ENCODE results near the gene ZNF649.

Gene ZNF649

DNA sequence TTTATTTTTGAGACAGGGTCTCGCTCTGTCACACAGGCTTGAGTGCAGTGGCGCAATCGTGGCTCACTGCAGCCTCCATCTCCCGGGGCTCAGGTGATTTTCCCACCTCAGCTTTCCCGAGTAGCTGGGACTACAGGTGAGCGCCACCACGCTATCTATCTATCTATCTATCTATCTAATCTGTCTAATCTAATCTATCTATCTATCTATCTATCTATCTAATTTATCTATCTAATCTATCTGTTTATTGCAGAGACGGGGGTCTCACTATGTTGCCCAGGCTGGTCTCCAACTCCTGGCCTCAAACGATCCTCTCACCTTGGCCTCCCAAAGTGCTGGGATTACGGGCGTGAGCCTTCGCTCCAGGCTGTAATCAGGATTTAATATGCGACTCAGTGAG is 23.0 kb upstream of the ZNF649 start:
- Histone ChIP-seq H3F3A (ENCODE audit: insufficient read depth) (no peaks in the 10 kb centered on the region), H3K9me3 (ENCODE audit: insufficient read depth, low read length) (peaks cover 22% of the 10 kb centered on the region), H3K27ac (ENCODE audit: low read depth, low read length) (no peak overlapping the region), H3K9me2 (replicated peaks; ENCODE audit: insufficient read depth, low read length) (no peaks in the 10 kb centered on the region), H3K9ac (ENCODE audit: low read length) (peak overlapping the region; percentile 46), H3K79me2 (ENCODE audit: insufficient read depth, low read length) (no peaks in the 10 kb centered on the region), H3K36me3 (ENCODE audit: low read length) (no peaks in the 10 kb centered on the region), H3K27me3 (ENCODE audit: low read length) (no peaks in the 10 kb centered on the region), H2AFZ (ENCODE audit: low read depth, low read length, severe bottlenecking) (no peak overlapping the region), H3K4me3 (ENCODE audit: insufficient read depth, low read length, poor library complexity, severe bottlenecking) (peak overlapping the region; percentile 45), H3K4me2 (ENCODE audit: low read depth, low read length, poor library complexity, severe bottlenecking) (peak overlapping the region; percentile 25), H4K20me1 (ENCODE audit: low read depth, low read length) (no peaks in the 10 kb centered on the region)
- TF ChIP-seq, protein P1, sequence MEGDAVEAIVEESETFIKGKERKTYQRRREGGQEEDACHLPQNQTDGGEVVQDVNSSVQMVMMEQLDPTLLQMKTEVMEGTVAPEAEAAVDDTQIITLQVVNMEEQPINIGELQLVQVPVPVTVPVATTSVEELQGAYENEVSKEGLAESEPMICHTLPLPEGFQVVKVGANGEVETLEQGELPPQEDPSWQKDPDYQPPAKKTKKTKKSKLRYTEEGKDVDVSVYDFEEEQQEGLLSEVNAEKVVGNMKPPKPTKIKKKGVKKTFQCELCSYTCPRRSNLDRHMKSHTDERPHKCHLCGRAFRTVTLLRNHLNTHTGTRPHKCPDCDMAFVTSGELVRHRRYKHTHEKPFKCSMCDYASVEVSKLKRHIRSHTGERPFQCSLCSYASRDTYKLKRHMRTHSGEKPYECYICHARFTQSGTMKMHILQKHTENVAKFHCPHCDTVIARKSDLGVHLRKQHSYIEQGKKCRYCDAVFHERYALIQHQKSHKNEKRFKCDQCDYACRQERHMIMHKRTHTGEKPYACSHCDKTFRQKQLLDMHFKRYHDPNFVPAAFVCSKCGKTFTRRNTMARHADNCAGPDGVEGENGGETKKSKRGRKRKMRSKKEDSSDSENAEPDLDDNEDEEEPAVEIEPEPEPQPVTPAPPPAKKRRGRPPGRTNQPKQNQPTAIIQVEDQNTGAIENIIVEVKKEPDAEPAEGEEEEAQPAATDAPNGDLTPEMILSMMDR (IDR thresholded peaks at IDR 0.05; ENCODE audit: insufficient read depth, low read length, poor library complexity, severe bottlenecking) = no peak
- TF ChIP-seq EZH2phosphoT487 (conservative IDR thresholded peaks at IDR 0.05; ENCODE audit: low read length) = no peak

DNA sequence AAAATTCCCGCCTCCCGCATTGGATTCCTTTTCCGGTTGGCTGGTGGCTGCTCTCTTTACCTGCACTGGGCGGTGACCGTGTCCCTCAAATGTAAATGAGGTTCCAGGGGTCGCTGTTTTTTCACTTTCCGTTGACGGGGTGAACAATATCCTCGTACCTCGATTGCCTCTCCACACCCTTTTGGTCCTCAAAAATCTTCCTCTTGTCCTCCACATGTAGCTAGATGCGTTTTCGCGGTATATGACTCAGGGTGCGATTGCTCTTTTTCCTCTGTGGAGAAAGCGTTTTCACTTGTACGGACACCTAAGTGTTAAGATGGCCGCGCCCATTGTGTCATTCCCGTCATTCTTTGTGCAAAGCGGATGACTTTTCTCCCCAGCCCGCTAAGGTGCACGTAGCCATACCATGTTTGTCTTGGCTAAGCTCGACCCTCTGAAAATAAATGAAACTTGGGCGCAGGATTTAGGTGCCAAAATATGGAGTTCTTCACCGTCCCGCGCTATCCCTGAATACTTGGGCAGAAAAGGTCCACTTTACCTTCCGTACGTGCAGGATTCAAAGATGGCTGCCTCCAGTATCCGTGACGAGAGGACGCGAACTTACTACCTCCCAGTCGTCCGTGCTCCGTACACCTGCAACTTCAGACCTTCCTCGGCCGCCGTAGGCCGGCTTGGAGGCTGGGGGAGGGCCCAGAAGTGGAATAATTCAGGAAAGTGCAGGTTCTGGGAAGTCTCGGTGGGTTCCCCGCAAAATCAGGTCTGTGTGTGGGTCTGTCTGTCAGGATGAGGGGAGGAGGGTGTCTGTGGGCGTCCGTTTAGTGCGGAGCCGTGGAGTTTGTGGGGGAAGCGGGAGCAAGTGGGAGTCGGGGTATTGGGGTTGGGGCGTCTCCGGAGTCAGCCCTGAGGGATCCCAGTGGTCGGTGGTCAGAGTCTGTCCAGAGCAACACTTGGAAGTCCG is 22.2 kb upstream of the ZNF649 start, which contains the start of gene ZNF613:
ZNF613 (plus strand) TSS at position 689 of the 958 bp plus-strand sequence. CDS start 8,749 bp downstream, outside the sequence.
- Histone ChIP-seq H3K9me2 (replicated peaks; ENCODE audit: insufficient read depth, low read length) (no peaks in the 10 kb centered on the region), H3K36me3 (ENCODE audit: low read length) (no peaks in the 10 kb centered on the region), H3K9ac (ENCODE audit: low read length) (peak within 1 kb of the TSS; percentile 46), H4K20me1 (ENCODE audit: low read depth, low read length) (no peaks in the 10 kb centered on the region), H3K27me3 (ENCODE audit: low read length) (no peaks in the 10 kb centered on the region), H3K9me3 (ENCODE audit: insufficient read depth, low read length) (peaks cover 30% of the 10 kb centered on the region), H3K79me2 (ENCODE audit: insufficient read depth, low read length) (no peaks in the 10 kb centered on the region), H2AFZ (ENCODE audit: low read depth, low read length, severe bottlenecking) (peak within 1 kb of the TSS; percentile 9), H3F3A (ENCODE audit: insufficient read depth) (no peaks in the 10 kb centered on the region), H3K27ac (ENCODE audit: low read depth, low read length) (no peak within 1 kb of the TSS), H3K4me2 (ENCODE audit: low read depth, low read length, poor library complexity, severe bottlenecking) (peak within 1 kb of the TSS; percentile 25), H3K4me3 (ENCODE audit: insufficient read depth, low read length, poor library complexity, severe bottlenecking) (peak within 1 kb of the TSS; percentile 45)
- TF ChIP-seq, protein P1 (IDR thresholded peaks at IDR 0.05; ENCODE audit: insufficient read depth, low read length, poor library complexity, severe bottlenecking) = no peak
- TF ChIP-seq EZH2phosphoT487 (conservative IDR thresholded peaks at IDR 0.05; ENCODE audit: low read length) = no peak

DNA sequence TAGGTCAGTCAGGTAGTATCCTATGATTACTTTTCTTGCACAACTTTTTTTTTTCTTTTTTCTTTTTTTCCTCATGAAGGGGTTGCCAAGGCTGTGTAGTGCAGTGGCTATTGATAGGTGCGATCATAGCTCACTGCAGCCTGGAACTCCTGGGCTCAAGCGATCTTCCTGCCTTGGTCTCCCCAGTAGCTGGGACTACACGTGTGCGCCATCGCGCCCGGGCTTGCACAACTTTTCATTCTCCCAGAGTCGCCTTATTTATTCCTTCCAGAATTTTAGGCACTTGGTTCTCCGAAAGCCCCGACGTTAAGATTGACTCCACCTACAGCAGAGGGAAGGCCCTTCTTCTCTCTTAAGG is 21.6 kb upstream of the ZNF649 start:
- Histone ChIP-seq H3F3A (ENCODE audit: insufficient read depth) (no peaks in the 10 kb centered on the region), H3K79me2 (ENCODE audit: insufficient read depth, low read length) (no peaks in the 10 kb centered on the region), H3K9ac (ENCODE audit: low read length) (no peak overlapping the region), H3K27ac (ENCODE audit: low read depth, low read length) (no peak overlapping the region), H2AFZ (ENCODE audit: low read depth, low read length, severe bottlenecking) (no peak overlapping the region), H3K9me2 (replicated peaks; ENCODE audit: insufficient read depth, low read length) (no peaks in the 10 kb centered on the region), H3K27me3 (ENCODE audit: low read length) (no peaks in the 10 kb centered on the region), H3K36me3 (ENCODE audit: low read length) (no peaks in the 10 kb centered on the region), H3K4me2 (ENCODE audit: low read depth, low read length, poor library complexity, severe bottlenecking) (no peak overlapping the region), H3K4me3 (ENCODE audit: insufficient read depth, low read length, poor library complexity, severe bottlenecking) (no peak overlapping the region), H4K20me1 (ENCODE audit: low read depth, low read length) (no peaks in the 10 kb centered on the region), H3K9me3 (ENCODE audit: insufficient read depth, low read length) (peaks cover 33% of the 10 kb centered on the region)
- no peak for TF ChIP-seq EZH2phosphoT487 (conservative IDR thresholded peaks at IDR 0.05; ENCODE audit: low read length)
- TF ChIP-seq, protein P1 (IDR thresholded peaks at IDR 0.05; ENCODE audit: insufficient read depth, low read length, poor library complexity, severe bottlenecking) = no peak

All from SU-DHL-6 (cell line).